HG03039 (cell line): ENCODE results near the gene SHB.

Experiments
- ATAC-seq: cut with Tn5 transposase; IDR thresholded peaks from one replicate; pipeline ENCODE4 v1.9.1; 2021; ENCODE audit warnings: mild to moderate bottlenecking, moderate library complexity; ENCODE audit not compliant: unreplicated experiment

Gene SHB

DNA sequence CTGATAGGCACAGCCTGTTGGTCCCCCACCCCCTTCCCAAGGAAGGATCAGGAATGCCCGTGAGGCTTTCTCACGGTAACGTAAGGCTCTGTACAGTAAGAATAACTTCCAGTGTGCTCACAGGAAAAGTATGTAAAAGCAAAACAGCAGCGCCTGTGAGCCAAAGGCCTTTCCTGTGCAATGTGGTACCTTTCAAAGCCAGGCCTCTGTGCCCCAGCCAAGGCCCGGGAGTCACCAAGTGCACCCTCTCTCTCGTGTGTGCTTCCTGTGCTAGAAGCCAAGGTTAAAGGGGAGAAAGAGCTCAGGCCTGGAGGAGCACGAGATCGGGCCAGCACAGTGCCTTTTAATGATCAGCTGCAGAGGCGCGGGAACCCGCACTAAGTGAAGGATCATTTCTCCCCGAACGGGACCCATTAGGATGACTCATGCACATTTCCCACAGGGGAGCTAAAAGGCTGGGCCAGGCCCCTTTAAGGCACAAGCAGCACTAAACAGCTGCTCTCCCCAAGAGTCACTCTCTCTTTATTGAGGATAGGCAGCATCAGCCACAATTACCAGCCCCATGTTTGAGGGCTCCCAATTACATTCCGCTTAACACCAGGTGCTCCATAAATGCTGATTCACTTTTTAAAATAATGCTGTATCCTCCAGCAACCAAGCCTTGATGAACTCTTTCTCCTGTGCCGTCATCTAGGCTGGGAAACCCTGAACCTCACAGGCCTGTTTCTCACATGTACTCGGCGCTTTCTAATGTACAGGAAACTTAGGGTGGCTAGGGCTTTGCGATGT is 42.8 kb downstream of the SHB start:
- no peak for ATAC-seq

DNA sequence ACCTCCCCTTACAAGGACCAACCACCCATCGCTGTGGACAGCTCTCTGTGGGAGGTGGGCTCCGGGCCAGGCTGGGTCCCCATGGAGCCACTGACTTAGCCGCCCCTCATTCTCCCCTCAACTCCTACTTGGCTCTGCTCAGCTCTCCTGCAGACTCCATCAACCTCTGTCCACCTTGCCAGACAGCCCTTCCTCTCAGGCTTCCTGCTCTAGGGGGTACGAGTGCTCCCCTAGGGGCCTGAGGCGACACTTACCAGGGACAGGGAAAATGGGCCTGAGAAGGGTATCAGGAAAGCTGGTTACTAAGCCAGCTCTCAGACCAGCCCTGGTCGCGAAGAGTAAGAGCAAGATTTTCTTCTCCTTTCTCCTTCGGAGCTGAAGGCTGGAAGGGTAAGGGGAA is 43.9 kb downstream of the SHB start:
- ATAC-seq: no peak

DNA sequence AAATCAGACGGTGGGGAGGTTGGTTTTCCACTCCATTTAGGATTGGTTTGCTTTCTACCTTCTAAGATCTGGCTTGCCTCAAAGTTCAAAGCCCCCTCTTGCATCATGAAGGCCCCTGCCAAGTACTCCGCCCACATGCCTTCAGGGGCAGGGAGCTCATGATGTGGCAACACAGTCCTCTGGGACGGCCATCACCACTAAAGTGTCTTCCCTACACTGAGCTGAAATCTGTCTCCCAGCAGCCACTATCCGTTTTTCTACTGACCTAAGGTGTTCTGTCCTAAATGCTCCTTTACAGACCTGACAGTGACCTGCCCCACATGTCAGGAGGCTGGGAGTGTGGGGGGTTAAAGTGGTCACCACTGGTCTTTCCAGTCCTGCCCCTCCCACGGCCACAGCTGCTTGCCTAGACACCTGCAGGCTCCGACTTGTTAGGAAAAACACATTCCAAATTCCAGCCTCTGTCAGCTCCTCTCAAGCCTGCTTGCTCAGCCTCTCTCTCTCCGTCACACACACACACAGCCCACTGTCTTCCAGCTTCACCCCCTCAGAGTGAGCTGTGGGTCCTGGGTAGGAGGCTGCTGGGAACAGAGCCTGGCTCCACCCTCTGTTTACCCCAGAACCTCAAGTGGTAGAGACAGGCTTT is 44.9 kb downstream of the SHB start:
- no peak for ATAC-seq

DNA sequence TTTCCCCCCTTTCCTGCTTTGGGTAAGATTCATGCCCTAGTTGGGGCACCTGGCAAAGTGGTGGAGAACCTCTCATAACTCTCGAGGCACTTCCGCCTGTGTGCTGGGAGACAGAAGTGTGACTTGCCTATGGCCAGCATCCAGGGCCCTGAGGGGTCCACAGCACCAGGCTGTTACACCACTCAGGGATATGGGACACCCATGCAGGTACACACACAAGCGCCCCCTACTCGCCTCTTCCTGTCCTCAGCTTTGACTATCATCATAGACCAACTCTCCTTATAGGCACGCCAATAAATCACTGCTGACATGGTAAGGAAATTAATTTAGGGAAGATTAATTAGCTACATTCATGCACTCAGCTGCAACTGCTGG is 45.4 kb downstream of the SHB start:
- no peak for ATAC-seq

DNA sequence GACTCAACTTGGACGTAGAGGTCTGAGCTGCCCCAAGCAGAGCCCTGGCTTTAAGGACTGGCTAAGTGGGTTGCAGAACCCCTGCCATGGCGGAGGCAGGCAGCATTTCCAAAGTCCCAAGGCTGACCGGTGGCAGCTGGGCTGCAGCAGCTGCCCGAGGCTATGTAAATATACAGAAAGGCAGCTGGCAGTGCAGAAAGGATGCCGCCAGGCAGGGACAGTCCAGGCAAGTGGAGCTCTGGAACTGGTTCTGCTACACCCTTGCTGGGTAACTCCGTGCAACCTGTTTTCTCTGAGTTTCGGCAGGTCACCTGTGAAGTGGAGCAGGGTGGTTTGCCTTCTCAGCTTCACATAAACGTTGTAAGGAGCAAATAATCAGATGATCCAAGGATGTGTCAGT is 46.0 kb downstream of the SHB start:
- ATAC-seq: no peak

DNA sequence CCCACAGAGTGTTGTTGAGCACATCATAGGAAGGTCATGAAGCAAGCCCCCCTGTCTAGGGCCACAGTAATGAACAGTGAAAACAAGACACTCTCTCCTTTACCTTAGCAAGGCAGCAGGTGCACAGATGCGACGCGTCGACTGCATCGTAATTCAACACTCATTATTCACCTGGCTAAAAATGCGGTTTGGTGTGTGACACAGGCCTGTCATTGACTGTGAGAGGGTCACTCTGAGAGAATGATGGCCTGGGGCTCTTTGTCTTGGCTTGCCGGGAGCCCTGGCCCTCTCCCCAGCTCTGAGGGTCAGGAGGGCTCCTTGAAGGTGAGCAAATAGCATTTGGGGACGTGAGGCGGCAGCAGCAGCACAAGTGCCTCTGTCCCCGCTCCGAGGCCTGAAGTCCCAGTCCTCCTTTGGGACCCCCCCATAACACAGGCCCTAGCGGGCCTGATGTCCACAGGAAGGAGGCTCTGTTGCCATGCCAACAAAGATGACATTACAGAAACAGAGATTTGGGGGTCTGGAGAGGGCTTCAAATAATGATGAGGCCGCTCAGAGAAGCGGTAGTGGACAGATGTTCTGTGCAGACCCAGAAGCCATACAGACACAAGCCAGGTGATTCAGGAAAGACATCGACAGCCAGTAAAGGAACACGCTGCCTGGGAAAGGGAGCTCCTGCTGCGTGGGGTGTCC is 46.7 kb downstream of the SHB start:
- ATAC-seq: no peak

DNA sequence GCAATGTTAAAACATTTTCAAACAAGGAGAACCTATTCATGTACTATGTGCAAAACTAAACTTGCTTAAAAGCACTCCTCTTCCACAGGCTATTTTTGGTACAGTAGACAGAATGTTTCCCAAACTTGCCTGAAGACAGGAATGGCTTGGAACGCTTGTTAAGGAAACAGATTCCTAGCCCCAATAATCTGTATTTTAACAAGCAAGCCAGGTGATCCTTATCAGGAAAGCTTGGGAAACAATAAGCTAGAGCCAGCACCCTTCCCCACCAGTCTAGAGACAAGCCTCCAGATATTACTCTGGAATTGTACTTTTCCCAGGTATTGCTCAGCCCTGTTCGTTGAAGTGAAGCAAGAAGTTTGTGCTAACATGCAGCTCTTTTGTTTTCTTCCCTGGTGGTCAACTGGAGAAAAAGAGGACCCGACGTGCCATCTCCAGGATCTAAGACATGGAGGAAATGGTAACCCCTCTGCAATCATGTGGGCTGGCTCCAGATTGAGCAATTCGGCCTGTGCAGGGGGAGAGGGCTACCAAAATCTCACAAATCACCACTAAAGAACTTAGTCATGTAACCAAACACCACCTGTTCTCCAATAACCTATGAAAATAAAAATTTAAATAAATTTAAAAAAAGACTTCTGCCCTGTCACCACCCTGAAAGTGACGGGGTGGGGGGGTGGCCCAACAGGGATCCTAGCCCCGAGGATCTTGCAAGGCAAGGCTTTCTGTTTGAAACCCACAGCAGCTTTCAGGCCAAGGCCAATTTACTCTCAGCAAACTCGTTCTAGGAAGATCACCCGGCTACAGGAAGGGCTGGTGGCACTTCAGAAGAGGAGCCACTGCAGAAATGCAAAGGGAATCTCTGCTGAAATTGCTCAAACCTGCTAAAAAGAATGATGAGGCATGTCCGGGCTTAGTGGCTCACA is 48.6 kb downstream of the SHB start:
- no peak for ATAC-seq

DNA sequence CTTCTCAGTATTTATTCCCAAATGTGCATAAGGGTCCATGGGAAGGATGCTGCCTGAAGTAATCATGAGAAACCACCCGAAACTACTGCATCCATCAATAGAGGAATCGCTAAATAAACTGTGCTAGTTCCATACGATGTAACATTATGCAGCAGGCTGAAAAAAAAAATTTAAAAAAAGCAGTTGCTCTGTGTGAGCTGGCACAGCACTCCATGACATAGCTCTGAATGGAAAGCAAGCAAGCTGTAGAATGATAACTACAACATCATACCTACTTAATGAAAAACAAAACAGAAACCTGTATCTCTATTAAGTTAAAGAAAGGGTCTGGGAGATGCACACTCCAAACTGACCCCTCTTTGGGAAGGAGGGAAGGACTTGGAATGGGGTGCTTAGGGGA is 49.3 kb downstream of the SHB start:
- ATAC-seq: no peak

DNA sequence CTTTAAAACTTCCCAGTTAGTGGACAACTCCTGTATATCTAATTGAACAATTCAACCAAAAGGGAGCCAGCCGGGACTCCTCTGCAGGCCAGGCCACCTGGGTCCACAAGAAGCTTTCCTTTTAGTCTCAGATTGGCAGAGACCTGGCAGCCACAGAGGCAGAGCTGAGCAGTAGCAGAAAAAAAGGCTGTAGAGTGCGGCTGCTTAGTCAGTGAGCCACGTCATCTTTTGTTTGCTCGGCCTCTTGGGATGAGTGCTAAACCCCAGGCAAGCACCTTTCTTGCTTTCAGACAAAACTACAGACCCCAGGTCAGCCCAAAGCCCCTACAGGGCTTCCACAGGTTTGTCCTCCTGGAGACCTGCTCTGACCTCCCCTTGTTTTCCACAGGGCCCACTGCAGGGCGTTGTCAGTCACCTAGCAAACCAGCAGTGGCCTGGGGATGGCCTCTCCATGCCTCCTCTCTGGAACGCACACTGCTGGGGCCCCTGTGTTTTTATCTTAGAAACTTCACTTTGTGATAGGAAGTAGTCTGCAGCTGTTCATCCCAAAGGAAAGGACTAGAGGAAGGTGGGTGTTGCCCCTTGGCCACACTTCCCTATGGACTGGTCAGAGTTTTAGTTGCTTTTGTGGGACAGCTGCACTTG is 49.9 kb downstream of the SHB start:
- no peak for ATAC-seq

DNA sequence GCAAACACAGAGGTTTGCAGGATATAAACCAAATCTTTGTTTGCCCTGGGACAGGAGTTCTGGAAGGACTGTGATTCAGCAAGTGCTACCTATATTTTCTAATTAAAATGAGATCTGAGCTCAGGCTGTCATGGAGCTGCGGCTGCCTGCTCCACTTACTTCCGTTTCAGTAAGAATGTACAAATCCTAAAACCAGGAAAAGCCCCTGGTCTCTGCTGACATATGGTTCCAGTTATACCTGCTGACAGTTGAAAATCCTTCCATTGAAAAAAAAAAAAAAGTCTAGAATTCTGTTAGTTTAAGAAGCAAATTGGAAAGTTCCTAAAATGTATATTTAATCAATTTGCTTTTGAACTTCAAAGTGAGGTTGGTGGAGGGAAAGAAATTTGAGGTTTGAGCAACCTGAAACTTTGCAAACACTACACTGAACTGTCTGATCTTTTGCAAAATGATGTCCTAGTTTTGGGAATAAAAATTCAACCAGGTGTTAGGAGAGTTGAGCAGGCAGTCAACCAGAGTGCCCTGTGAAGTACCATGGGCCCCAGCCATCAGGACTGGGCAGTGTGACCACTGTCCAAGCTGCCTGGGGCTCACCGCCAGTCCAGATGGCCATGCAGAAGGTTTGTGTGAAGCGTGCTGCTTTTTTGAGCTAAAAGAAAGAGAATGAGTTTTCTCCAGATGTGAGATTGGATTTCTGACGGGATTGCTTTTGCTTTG is 50.6 kb downstream of the SHB start:
- no peak for ATAC-seq

DNA sequence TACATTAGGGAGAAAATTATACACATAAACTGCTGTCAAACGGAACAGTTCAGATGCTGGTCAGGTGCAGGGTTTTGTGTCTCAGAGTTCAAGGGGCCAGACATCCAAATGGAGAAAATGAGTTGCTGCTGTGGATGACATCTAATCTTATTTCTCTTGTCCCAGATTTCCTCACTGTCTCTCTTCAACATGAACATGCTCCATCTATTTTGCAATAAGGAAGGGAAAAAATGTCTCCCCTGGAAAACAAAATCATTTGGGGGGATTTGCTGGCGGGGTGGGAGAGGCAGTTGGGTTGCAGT is 51.2 kb downstream of the SHB start:
- no peak for ATAC-seq

DNA sequence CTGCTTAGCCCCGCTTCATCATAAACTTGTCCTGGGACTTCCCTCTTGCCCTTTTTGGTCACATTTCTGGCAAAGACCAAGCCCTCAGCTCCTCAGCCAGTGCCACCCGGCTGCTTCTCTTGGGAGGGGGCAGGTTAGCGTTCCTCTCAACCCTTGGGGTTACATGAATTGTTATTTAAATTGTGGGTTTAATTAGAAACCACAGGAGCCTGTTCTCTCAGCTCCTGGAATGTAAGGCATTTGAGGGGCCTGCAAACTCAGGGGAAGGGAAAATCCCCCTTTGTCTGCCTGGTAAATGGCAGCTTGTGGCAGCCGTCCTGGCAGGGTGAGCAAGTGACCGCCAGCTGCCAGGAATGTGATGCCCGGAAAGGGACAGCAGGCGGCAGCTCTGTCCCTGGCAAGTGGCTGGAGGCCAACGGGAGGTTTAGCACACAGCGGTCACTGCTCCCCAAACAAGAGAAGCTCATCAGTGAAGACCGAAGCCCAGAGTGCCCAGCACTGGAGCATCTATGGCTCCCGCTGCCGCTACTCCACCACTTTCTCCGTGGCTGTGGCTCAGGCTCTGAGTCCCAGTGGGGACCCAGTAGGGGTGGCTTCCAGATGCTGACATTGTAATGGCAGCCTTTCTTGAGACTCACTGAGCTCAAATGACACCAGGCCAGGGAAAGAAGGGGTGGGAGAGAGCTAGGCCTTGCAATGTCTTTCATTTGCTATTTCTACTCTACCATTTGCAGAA is 51.7 kb downstream of the SHB start:
- ATAC-seq: no peak

DNA sequence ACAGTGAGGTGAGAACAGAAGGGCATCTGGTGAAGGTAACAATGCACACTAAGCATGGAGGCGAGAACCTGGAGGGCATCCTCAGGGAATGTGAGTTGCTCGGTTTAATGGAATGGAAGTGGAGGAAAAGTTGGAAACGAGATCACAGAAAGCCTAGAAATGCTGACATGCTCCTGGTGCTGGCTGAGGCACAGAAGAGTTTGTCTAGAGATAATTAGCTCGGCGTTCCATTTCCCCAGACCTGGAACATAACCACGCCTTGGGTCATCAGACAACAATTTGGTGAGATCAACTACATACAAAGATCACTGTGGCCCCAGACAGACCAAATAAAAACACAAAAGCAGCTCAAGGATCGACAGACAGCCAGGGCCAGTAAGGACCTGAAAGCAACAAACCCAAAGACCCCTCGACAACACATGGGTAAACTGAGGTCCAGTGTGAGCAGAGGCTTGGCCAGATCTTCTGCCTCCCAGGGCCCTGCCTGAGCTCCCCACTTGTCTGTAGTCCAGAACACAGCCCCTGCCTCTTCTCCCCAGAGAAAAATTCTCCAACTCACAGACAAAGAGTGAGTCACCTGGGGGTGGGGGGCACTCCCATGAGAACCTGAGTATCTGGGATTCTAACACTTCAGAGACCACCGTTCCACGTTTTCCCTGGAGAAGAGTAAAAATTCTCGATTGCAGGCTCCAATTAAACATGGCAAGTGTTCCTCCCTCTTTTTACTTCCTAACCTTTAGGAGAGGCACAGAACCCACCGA is 52.5 kb downstream of the SHB start:
- no peak for ATAC-seq

DNA sequence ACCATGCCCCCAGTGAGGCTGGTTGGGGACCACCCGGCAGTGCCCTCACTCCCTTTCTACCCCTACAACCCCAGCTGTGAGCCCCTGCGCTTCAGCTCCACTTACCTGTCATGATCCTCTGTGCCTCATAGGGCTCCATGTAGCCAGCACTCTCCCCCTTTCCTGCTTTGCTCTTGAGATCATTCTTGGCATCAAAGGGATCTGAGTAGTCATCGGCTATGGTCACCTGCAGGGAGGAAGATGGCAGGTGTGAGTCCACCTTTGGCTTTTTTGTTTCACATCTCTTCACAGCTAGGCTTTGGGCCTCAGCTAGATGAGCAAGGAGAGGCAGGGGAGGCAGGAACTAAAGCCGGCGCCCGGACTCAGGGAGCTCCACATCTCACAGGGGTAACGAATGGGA is 53.1 kb downstream of the SHB start:
- no peak for ATAC-seq

DNA sequence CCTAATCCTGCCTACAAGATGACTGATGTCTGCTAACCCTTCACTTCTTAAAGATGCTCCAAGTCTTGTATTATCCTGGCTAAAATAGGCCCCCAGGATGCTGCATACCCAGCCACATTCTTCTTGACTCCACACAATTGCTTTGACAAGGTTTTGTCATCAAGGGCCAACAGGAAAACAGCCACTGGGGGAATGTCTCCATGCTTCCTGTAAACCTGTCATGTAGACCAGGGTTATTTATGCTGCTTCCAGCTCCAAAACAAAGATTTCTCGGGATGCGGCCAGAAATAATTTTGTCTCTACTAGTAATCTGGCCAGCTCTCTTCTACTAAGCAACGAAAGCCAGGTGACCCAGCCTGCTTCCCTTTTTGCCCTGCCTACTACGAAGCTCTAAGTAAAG is 53.8 kb downstream of the SHB start:
- ATAC-seq: no peak

DNA sequence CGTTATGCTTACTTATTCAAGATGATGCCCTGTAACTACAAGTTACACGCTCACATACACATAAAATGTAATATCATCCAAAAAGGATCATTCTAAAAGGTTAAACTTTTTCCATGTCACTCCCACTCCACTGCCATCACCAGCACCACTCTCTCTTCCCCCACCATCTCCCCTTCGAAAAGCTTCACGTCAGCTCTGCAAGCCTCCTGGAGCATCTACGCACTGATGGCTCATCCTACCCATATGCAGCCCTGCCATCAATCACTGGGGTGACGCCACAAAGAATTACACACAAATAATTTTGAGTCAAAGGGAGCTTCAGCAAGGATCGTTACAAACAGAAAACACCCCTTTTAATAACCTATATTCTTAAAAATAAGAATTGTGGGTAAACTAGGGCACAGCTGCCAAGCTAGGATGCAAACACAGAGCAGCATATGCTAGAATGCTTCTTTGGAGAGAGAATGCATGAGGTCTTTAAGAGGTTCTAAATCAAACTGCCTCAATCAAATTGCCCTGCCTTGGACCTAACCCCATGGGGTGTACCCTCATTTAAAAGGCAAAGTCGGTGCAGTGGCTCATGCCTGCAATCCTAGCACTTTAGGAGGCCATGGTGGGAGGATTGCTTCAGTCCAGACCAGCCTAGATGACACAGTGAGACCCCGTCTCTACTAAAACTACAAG is 56.1 kb downstream of the SHB start:
- no peak for ATAC-seq

DNA sequence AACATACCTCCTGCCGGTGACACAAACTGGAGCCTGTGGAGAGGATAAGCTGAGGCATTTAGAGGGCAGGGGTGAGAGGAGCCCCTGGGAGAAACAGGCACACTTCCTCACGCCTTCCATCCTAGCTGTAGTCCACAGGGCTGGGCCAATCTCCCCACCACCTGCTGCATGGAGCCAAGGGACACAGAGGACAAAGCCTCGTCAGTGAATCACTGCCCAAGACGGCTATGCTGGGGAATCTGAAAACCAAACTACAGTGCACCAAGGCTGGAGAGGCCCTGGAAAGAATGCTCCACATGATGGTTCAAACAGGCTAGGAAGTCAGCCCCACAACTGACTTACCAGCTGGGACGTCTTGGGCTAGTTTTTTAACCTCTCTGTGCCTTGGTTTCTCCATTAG is 57.0 kb downstream of the SHB start:
- ATAC-seq: no peak
